B cell (primary cell): ENCODE data around the gene SLC13A4. TPM values are rescaled to one million over a fixed set of nuclear protein-coding genes. Genes with fewer than 3 reads are reported as not detected.
"Not testable (repeated sequence)": the region's sequence is repeated elsewhere in the genome, so short reads cannot be mapped to it uniquely, and the experiment has no call there.

Experiments
- ATAC-seq: fragments of 200-7000 bp; cut with Tn5 transposase; one replicate; pipeline ENCODE4 v1.10.0; 2021; ENCODE audit warnings: low read depth, mild to moderate bottlenecking, moderate number of reproducible peaks, moderate library complexity
- CTCF ChIA-PET: fragments of 350-600 bp; sonication (Branson Sonifier 250); formaldehyde crosslinking; loops from one replicate; lab custom pipeline; 2021; ENCODE audit warnings: antibody characterized with exemption, inconsistent platforms; lab: Charles Lee
- POLR2A ChIA-PET: fragments of 350-600 bp; sonication (Branson Sonifier 250); formaldehyde crosslinking; loops from one replicate; lab custom pipeline; 2021; ENCODE audit warnings: antibody characterized with exemption; lab: Charles Lee
- DNase-seq: peaks from one replicate; pipeline ENCODE4 v3.0.0; 2013
- H2AFZ ChIP-seq: 2 replicates; pipeline ENCODE4 v1.6.1; 2012; ENCODE audit warnings: mild to moderate bottlenecking, low read depth, low read length; ENCODE audit not compliant: insufficient read depth, poor library complexity, severe bottlenecking
- H3K27ac ChIP-seq, 2 donors: 1 replicate in 1 of 2; 2 replicates in 1 of 2; pipeline ENCODE4 v1.5.1; 2012 to 2013; ENCODE audit warnings: low read length in 2 of 2, mild to moderate bottlenecking in 2 of 2, moderate library complexity in 1 of 2
- H3K27me3 ChIP-seq, 4 experiments: fragments of 200-600 bp in 1 of 4; sonication (generic) in 1 of 4; replicated peaks in 1 of 4; 1 replicate in 2 of 4; 2 replicates in 2 of 4; pipeline versions ENCODE4 v1.6.1 to v1.7.0; 2013 to 2016; ENCODE audit warnings: low read length in 3 of 4, mild to moderate bottlenecking in 2 of 4, mixed read lengths in 1 of 4, moderate library complexity in 1 of 4; ENCODE audit not compliant: insufficient read depth in 4 of 4, control insufficient read depth in 3 of 4; ENCODE audit errors: control extremely low read depth in 1 of 4
- H3K36me3 ChIP-seq, 2 experiments: replicated peaks in 1 of 2; 1 replicate in 1 of 2; 2 replicates in 1 of 2; pipeline versions ENCODE4 v1.6.1 to v1.7.1; 2013; ENCODE audit warnings: low read length in 1 of 2; ENCODE audit not compliant: insufficient read depth in 2 of 2, control insufficient read depth in 1 of 2; ENCODE audit errors: control extremely low read depth in 1 of 2, extremely low read depth in 1 of 2
- H3K4me1 ChIP-seq, 2 donors: fragments of 200-600 bp in 1 of 2; sonication (generic) in 1 of 2; 1 replicate in 1 of 2; 2 replicates in 1 of 2; pipeline versions ENCODE4 v1.5.1 to v1.6.1; 2013 to 2017; ENCODE audit warnings: low read length in 2 of 2; ENCODE audit not compliant: control insufficient read depth in 2 of 2, insufficient read depth in 2 of 2
- H3K4me2 ChIP-seq: replicated peaks from 2 replicates; pipeline ENCODE3; 2012; ENCODE audit warnings: mild to moderate bottlenecking, low read depth, low read length; ENCODE audit not compliant: poor library complexity, severe bottlenecking
- H3K4me3 ChIP-seq, 5 experiments: fragments of 200-600 bp in 1 of 5; sonication (generic) in 1 of 5; 1 replicate in 3 of 5; 2 replicates in 2 of 5; pipeline versions ENCODE4 v1.5.1 to v1.7.0; 2011 to 2016; ENCODE audit warnings: low read length in 4 of 5, mild to moderate bottlenecking in 4 of 5, low read depth in 2 of 5, control low read depth in 1 of 5, moderate library complexity in 1 of 5; ENCODE audit not compliant: insufficient read depth in 1 of 5; ENCODE audit errors: control extremely low read depth in 1 of 5, extremely low read depth in 1 of 5
- H3K79me2 ChIP-seq: fragments of 200-600 bp; sonication (generic); one replicate; pipeline ENCODE4 v1.6.0; 2016; ENCODE audit warnings: low read length; ENCODE audit not compliant: control insufficient read depth, insufficient read depth
- H3K9ac ChIP-seq: fragments of 200-600 bp; sonication (generic); 2 replicates; pipeline ENCODE4 v1.6.1; 2017; ENCODE audit warnings: mild to moderate bottlenecking, low read length, moderate library complexity
- H3K9me3 ChIP-seq, 3 donors: one replicate each; pipeline versions ENCODE4 v1.6.1 to v1.7.1; 2013; ENCODE audit warnings: low read length in 2 of 3; ENCODE audit not compliant: control insufficient read depth in 2 of 3, insufficient read depth in 1 of 3; ENCODE audit errors: control extremely low read depth in 1 of 3
- H4K20me1 ChIP-seq: 2 replicates; pipeline ENCODE4 v1.6.0; 2012; ENCODE audit warnings: mild to moderate bottlenecking, low read length; ENCODE audit not compliant: insufficient read depth, control insufficient read depth, poor library complexity, severe bottlenecking
- H3K27ac Mint-ChIP-seq: one replicate; pipeline ENCODE4 v1.8.0; 2021; ENCODE audit warnings: mixed read lengths
- H3K27me3 Mint-ChIP-seq: one replicate; pipeline ENCODE4 v1.8.0; 2021; ENCODE audit warnings: mixed read lengths
- H3K4me1 Mint-ChIP-seq: one replicate; pipeline ENCODE4 v1.8.0; 2021; ENCODE audit warnings: mixed read lengths
- H3K4me3 Mint-ChIP-seq: one replicate; pipeline ENCODE4 v1.8.0; 2021; ENCODE audit warnings: mixed read lengths
- H3K9me3 Mint-ChIP-seq: one replicate; pipeline ENCODE4 v1.8.0; 2022; ENCODE audit warnings: mixed read lengths; ENCODE audit not compliant: insufficient read depth
- CTCF ChIP-seq: fragments of 200-600 bp; IDR thresholded peaks from one replicate; pipeline ENCODE4 v1.8.0; 2022; ENCODE audit warnings: antibody characterized with exemption, mild to moderate bottlenecking
- EZH2 ChIP-seq: IDR thresholded peaks from 2 replicates; pipeline ENCODE4 v1.6.1; 2012; ENCODE audit warnings: borderline replicate concordance, low read depth, mild to moderate bottlenecking, moderate library complexity, low read length; ENCODE audit not compliant: insufficient read depth, poor library complexity, severe bottlenecking
- WGBS: methylation state at CpG from one replicate; pipeline ENCODE4 v1.1.5; 2013; ENCODE audit warnings: missing lambda C conversion rate; ENCODE audit not compliant: insufficient coverage; 5-methylcytosine and 5-hydroxymethylcytosine counted together
- intact Hi-C: fragments of 100-400 bp; cut with micrococcal nuclease; formaldehyde crosslinking; loops from one replicate; pipeline ENCODE4 v1.10.0; 2022
- polyA plus RNA-seq: library from polyadenylated mRNA; depleted of rRNA; stranded (reverse); fragments of >200 nt; gene quantifications from 2 replicates; pipeline ENCODE4 v1.2.3, GENCODE V29; 2012
- total RNA-seq, 2 donors: library from RNA; stranded (reverse); fragments of 120-200 nt in 1 of 2; gene quantifications; 1 replicate in 1 of 2; 2 replicates in 1 of 2; pipeline versions ENCODE4 v1.2.3 to v1.2.4, GENCODE V29; 2013 to 2022

Gene SLC13A4
- total and polyA plus RNA-seq, 2 donors (not counting 1 experiment from before 2014, with no cell fraction given): not detected

GRCh38 chr7:135740889-135741288 lies 12.9 kb upstream of the SLC13A4 start:
- no peak overlapping the region for H3K27ac Mint-ChIP-seq
- no peaks in the 10 kb centered on the region for H3K4me1 Mint-ChIP-seq
- no peaks in the 10 kb centered on the region for H3K9me3 ChIP-seq
- ChIA-PET CTCF (no interaction called here), POLR2A (no interaction called here)
- 100% methylated on average over 3 of the region's 3 CpGs for WGBS
- DNase-seq (no peak), ATAC-seq (no peak)
- intact Hi-C loops: no loop called here
- H3K27ac ChIP-seq: no peak overlapping the region
- H3K4me3 ChIP-seq: no peak overlapping the region
- no peak overlapping the region for H3K4me2 ChIP-seq
- H3K9me3 Mint-ChIP-seq: no peaks in the 10 kb centered on the region
- H3K4me1 ChIP-seq: no peaks in the 10 kb centered on the region
- peaks cover 7% of the 10 kb centered on the region for H3K27me3 Mint-ChIP-seq
- no peak overlapping the region for H2AFZ ChIP-seq
- H3K79me2 ChIP-seq: no peaks in the 10 kb centered on the region
- no peaks in the 10 kb centered on the region for H4K20me1 ChIP-seq
- no peaks in the 10 kb centered on the region for H3K27me3 ChIP-seq
- H3K9ac ChIP-seq: no peak overlapping the region
- TF ChIP-seq CTCF (no peak), EZH2 (no peak)
- H3K36me3 ChIP-seq: no peaks in the 10 kb centered on the region
- H3K4me3 Mint-ChIP-seq: no peak overlapping the region

DNA sequence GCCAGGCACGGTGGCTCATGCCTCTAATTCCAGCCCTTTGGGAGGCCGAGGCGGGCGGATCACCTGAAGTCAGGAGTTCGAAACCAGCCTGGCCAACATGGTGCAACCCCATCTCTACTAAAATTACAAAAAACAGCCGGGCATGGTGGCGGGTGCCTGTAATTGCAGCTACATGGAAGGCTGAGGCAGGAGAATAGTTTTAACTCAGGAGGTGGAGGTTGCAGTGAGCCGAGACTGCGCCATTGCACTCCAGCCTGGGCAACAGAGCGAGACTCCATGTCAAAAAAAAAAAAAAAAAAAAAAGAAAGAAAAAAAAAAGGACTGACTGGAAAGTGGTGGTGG lies 9.3 kb upstream of the SLC13A4 start:
- H3K27me3 ChIP-seq, H3K4me1 Mint-ChIP-seq, H3K4me3 ChIP-seq, DNase-seq, POLR2A ChIA-PET, CTCF ChIA-PET, H3K4me2 ChIP-seq, H3K9me3 Mint-ChIP-seq, H3K27ac Mint-ChIP-seq, ATAC-seq, intact Hi-C loops, H3K9me3 ChIP-seq, H3K79me2 ChIP-seq, H3K36me3 ChIP-seq, H2AFZ ChIP-seq, H3K4me1 ChIP-seq, H4K20me1 ChIP-seq, H3K27me3 Mint-ChIP-seq, H3K27ac ChIP-seq, H3K4me3 Mint-ChIP-seq, H3K9ac ChIP-seq: not testable (repeated sequence)
- WGBS: 100% methylated on average over 3 of the region's 10 CpGs
